ENCODE measurements around the gene KCNJ6. TPM values are rescaled to one million over a fixed set of nuclear protein-coding genes. Genes with fewer than 3 reads are reported as not detected.

Gene KCNJ6
- total RNA-seq, 1 experiment from 2014 or later, result not detected

DNA sequence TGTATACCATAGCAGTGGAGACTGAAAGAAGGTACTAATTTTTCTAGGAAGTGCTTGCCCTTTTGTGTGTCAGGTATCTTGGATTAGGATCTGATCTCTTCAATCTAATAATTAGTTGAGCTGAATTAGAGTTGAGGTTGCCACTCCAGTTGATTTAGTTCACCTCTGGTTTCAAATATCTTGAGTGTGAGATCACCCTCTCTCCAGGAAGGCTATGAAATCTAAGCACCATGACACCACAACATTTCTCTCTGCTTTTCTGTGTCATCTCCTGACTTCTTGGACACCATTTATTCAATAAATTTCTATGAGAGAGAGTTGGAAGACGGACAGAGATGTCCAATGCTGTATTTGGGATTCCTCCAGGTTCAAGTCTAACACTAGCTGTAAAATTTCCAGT is 336.9 kb downstream of the KCNJ6 start:
- H3K27me3 ChIP-seq (ENCODE audit: insufficient read depth, low read length), result no peaks in the 10 kb centered on the region
- RAD21 ChIA-PET (ENCODE audit: low non-redundant PET in 1 of 2, low total read pairs in 2 of 2, uncharacterized antibody in 2 of 2, unreplicated experiment in 2 of 2), result no interaction called here
- H3K9me3 ChIP-seq (ENCODE audit: control insufficient read depth in 1 of 2, insufficient read depth in 1 of 2, low read depth in 1 of 2, low read length in 2 of 2), result peaks cover 5 to 10% of the 10 kb centered on the region in 2 experiments; a peak in 1 of 4 replicates
- ATAC-seq (no peak), DNase-seq (ENCODE audit: low read depth, low spot score) (no peak)
- H3K79me2 ChIP-seq (ENCODE audit: insufficient read depth, low read length), result no peaks in the 10 kb centered on the region
- H3K27ac ChIP-seq (ENCODE audit: low read depth, low read length), result no peak overlapping the region
- H3K4me3 ChIP-seq (replicated peaks in 1 of 2; ENCODE audit: low read depth in 1 of 2, low read length in 2 of 2), result no peak overlapping the region
- no peak overlapping the region for H2AFZ ChIP-seq (ENCODE audit: low read depth, low read length, poor library complexity, severe bottlenecking)
- H3K9me2 ChIP-seq (ENCODE audit: insufficient read depth), result no peaks in the 10 kb centered on the region
- H4K20me1 ChIP-seq (ENCODE audit: insufficient read depth), result no peaks in the 10 kb centered on the region
- no peaks in the 10 kb centered on the region for H3K36me3 ChIP-seq (ENCODE audit: control insufficient read depth in 1 of 2, insufficient read depth in 2 of 2, low read length in 2 of 2)
- H3K9ac ChIP-seq (ENCODE audit: low read length), result no peak overlapping the region
- TF ChIP-seq ZNF274 (IDR thresholded peaks at IDR 0.05; ENCODE audit: low read depth, low read length), result no peak
- no peak for TF ChIP-seq CBX3 (IDR thresholded peaks at IDR 0.05; ENCODE audit: low read depth)
- no peak for TF ChIP-seq POLR2A (IDR thresholded peaks at IDR 0.05; ENCODE audit: borderline replicate concordance, extremely low read depth, insufficient read depth, insufficient read length)
- no peak for TF ChIP-seq JUND (IDR thresholded peaks at IDR 0.05)
- TF ChIP-seq, protein P1, sequence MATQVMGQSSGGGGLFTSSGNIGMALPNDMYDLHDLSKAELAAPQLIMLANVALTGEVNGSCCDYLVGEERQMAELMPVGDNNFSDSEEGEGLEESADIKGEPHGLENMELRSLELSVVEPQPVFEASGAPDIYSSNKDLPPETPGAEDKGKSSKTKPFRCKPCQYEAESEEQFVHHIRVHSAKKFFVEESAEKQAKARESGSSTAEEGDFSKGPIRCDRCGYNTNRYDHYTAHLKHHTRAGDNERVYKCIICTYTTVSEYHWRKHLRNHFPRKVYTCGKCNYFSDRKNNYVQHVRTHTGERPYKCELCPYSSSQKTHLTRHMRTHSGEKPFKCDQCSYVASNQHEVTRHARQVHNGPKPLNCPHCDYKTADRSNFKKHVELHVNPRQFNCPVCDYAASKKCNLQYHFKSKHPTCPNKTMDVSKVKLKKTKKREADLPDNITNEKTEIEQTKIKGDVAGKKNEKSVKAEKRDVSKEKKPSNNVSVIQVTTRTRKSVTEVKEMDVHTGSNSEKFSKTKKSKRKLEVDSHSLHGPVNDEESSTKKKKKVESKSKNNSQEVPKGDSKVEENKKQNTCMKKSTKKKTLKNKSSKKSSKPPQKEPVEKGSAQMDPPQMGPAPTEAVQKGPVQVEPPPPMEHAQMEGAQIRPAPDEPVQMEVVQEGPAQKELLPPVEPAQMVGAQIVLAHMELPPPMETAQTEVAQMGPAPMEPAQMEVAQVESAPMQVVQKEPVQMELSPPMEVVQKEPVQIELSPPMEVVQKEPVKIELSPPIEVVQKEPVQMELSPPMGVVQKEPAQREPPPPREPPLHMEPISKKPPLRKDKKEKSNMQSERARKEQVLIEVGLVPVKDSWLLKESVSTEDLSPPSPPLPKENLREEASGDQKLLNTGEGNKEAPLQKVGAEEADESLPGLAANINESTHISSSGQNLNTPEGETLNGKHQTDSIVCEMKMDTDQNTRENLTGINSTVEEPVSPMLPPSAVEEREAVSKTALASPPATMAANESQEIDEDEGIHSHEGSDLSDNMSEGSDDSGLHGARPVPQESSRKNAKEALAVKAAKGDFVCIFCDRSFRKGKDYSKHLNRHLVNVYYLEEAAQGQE (IDR thresholded peaks at IDR 0.05; ENCODE audit: low read depth), result no peak
- no peak for TF ChIP-seq YY1 (IDR thresholded peaks at IDR 0.05; ENCODE audit: extremely low read depth, insufficient replicate concordance, low read depth, low read length)
- TF ChIP-seq RAD21 (IDR thresholded peaks at IDR 0.05; ENCODE audit: low read depth), result no peak
- TF ChIP-seq, protein P2, sequence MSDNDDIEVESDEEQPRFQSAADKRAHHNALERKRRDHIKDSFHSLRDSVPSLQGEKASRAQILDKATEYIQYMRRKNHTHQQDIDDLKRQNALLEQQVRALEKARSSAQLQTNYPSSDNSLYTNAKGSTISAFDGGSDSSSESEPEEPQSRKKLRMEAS (IDR thresholded peaks at IDR 0.05), result no peak
- no peak for TF ChIP-seq ELF1 (IDR thresholded peaks at IDR 0.05; ENCODE audit: borderline replicate concordance, low read depth)
- TF ChIP-seq SRF (IDR thresholded peaks at IDR 0.05; ENCODE audit: low read depth), result no peak
- no peak for TF ChIP-seq SIN3A (IDR thresholded peaks at IDR 0.05; ENCODE audit: low read depth)
- TF ChIP-seq, protein P3, sequence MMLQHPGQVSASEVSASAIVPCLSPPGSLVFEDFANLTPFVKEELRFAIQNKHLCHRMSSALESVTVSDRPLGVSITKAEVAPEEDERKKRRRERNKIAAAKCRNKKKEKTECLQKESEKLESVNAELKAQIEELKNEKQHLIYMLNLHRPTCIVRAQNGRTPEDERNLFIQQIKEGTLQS (IDR thresholded peaks at IDR 0.05), result no peak
- TF ChIP-seq CEBPB (IDR thresholded peaks at IDR 0.05; ENCODE audit: low read depth), result no peak
- CTCF ChIA-PET, result no interaction called here
- BruUV-seq (replicated peaks), result no TSS peak
- H3K4me1 ChIP-seq (ENCODE audit: control insufficient read depth in 1 of 2, insufficient read depth in 2 of 2, low read length in 2 of 2), result no peaks in the 10 kb centered on the region
- POLR2A ChIA-PET, result no interaction called here
- no peak overlapping the region for H3K4me2 ChIP-seq (ENCODE audit: low read length)
- intact Hi-C loops (cut with micrococcal nuclease), result no loop called here

All from HCT116 (cell line).